Coronary artery (tissue), 2 donors: Measurements from ENCODE around the gene ASB11.

Source experiments
- DNase-seq: peaks from one replicate; pipeline ENCODE4 v3.0.0-alpha.2; 2017; ENCODE audit warnings: low spot score
- H3K27ac ChIP-seq, 2 donors: fragments of 200-600 bp; sonication (generic); one replicate each; pipeline ENCODE4 v1.5.1; 2016 to 2019
- H3K4me3 ChIP-seq: fragments of 200-600 bp; sonication (generic); 2 replicates; pipeline ENCODE4 v1.5.1; 2016; ENCODE audit warnings: mild to moderate bottlenecking, moderate library complexity
- TF ChIP-seq, protein P1 (sequence below): fragments of 200-600 bp; sonication (generic); IDR thresholded peaks from one replicate; pipeline ENCODE4 v1.5.1; 2019; ENCODE audit warnings: antibody characterized with exemption

ASB11 gene

DNA sequence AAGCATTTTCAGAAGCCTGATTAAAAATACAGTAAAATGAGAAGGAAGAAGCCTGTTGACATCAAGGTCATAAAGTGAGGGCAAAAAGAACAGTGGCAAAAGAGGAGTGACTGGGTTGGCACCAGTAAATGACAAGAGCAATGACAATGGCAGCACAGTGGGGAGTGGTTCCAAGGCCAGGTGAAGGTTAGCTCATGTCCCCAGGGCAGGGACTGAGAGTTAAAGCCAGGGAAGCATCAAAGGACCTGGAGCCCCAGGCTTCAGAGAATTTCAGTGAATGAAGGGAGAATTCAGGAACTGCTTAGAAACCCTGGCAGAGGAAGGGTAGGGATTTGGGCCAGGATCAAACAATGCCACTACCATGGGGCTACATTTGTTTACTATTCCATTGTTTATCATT lies 28.7 kb upstream of the ASB11 start:
- H3K4me3 ChIP-seq, result no peak overlapping the region
- TF ChIP-seq, protein P1, sequence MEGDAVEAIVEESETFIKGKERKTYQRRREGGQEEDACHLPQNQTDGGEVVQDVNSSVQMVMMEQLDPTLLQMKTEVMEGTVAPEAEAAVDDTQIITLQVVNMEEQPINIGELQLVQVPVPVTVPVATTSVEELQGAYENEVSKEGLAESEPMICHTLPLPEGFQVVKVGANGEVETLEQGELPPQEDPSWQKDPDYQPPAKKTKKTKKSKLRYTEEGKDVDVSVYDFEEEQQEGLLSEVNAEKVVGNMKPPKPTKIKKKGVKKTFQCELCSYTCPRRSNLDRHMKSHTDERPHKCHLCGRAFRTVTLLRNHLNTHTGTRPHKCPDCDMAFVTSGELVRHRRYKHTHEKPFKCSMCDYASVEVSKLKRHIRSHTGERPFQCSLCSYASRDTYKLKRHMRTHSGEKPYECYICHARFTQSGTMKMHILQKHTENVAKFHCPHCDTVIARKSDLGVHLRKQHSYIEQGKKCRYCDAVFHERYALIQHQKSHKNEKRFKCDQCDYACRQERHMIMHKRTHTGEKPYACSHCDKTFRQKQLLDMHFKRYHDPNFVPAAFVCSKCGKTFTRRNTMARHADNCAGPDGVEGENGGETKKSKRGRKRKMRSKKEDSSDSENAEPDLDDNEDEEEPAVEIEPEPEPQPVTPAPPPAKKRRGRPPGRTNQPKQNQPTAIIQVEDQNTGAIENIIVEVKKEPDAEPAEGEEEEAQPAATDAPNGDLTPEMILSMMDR, result no peak
- no peak overlapping the region for H3K27ac ChIP-seq
- no peak for DNase-seq

DNA sequence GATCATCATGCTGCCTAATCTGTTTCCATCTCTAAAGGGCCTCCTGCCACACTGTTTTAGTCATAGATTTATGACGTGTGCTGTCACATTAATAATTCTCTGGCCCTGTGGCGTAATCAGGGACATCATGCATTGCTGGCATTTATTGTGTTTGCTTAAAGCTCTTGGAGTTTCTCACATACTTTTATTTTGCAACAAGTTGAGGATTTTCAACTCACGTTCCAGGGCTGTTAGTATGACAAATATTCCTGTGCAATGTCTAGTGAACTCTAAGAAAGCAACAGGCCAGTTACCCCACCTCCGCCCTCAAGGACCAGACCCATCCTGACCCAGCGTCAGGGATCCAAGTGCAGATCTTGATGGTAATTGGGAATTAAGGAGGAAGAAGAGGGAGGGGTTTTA lies 27.6 kb upstream of the ASB11 start:
- no peak overlapping the region for H3K27ac ChIP-seq
- DNase-seq, result no peak
- no peak overlapping the region for H3K4me3 ChIP-seq
- TF ChIP-seq, protein P1, result no peak

DNA sequence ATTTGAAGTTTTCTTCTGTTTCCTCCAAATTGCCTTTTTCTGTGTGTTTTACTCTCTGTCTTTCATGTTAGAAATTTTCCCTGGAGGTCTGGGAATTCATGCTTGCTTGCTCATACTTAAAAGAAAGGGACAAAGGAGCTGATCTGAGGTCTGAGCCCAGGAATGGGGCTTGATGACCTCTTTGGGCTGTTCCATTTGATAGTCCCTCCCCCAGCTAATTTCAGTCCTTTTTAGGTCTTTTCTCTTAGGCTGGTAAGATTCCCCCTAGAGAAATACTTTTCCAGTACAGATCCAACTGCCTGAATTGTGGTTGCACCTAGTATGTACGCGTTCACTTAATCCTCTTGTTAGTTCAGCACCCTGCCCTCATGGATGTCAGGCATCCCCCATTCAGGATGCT lies 25.4 kb upstream of the ASB11 start:
- Histone ChIP-seq H3K4me3 (no peak overlapping the region), H3K27ac (no peak overlapping the region)
- DNase-seq, result no peak
- TF ChIP-seq, protein P1, result no peak

DNA sequence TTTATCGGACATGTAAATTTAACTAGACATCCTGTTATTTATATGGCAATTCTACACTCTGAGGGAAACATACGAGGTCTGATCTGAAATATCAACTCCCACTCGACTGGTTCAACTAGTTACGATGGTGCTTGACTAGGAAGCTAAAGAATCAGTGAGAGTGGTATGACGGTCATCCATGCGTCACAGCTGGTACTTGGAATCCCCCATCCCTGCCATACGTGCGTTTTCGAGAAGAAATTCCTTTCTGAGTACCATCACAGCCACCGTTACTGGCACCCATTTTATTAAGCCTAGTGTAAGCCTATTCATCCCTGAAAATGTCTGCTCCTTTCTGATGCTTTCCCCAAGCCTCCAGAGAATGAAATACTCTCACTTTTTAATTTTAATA lies 20.6 kb upstream of the ASB11 start:
- peak overlapping the region; percentile 75 for H3K4me3 ChIP-seq
- TF ChIP-seq, protein P1, result no peak
- peak overlapping the region; percentile 42 to 47 for H3K27ac ChIP-seq
- no peak for DNase-seq

DNA sequence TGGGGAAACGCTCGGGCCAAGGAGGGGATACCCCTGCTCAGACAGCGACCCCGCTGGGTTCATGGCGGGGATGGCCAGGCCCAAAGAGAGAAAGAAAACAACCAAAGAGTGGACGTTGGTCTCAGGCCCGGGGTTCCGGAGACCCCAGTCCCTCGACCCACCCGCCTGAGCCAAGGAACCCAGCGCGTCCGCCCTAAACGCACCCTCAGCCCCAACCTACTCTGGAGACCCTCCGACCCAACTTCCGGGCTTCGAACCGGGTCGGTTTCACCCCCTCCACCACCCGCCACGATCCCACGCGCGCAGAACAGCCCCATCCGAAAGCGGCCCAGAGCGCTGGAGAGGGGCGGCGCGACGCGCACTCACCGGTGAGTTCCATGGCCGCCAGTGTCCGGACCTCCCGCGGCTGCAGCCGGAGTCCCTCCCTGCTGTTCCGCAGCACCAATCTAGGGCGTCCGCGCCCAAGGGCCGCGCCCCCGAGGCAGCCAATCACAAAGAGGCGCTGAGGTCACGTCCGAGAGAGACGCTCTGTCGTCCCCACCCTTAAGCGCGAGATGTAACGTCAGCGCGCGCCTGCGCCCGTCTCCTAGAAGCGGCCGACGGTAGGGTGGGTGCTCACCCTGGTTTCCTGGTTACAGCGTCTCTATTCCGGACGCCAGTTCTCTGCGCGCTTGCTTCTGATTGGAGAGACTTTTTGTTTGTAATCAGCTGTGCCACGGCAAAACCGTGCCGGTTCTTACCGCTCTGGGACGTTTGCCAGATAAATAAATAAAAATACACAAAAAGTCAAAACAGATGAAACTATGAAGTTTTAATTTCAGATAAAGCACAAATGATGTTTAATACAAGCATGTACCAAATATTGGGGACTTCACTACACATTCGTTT lies 19.9 kb upstream of the ASB11 start, which contains the start of gene PIGA:
Gene PIGA (minus strand): TSS at position 389 of the 888 bp plus-strand sequence. CDS start 3,593 bp downstream, outside the sequence.
- peak within 1 kb of the TSS; percentile 75 for H3K4me3 ChIP-seq

DNA sequence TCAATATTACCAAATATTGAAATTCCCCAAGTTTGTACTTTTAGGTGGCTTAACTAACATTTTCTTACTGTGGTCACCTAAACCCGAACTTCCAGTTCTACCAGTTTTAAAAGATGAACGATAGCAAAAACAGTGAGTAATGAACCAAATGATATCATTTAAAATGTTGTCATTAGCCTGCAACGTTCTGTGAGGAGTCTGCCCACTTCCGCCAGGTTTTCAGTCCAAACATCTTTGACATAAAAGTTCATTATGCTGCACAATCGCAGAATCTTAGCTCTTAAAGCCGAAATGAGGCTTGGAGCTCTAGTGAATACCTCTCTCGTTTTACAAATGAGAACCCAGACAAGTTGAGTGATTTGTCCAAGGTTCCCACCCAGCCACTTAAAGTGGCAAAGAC lies 19.1 kb upstream of the ASB11 start:
- Histone ChIP-seq H3K4me3 (peak overlapping the region; percentile 75), H3K27ac (peak overlapping the region; percentile 64 to 83)
- TF ChIP-seq, protein P1, result no peak
- DNase-seq, result no peak

More for the DNA sequence above, 19.9 kb upstream of the ASB11 start, which contains the start of gene PIGA:
- H3K27ac ChIP-seq, result peak within 1 kb of the TSS; percentile 64 to 83
- TF ChIP-seq, protein P1, result no peak
- peak; percentile 97 for DNase-seq

DNA sequence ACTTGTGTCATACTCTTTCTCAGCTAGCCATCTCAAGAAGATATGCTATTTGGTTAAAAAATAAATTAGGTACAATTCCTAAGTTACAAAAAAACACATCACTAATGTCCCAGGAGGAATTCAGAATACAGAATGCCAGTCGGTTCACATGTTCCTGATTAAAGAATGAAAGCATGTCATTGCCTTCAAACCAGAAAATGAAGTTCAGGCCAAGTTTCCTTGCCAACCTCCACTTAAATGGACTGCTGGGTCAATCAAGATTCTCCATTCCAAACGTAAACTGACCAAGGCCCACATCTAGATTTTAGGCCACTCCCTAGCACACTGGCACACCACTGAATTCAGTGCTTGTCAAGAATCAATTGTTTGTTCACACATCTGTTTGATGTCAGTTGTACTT lies 13.4 kb upstream of the ASB11 start:
- no peak for DNase-seq
- no peak overlapping the region for H3K4me3 ChIP-seq
- TF ChIP-seq, protein P1, result no peak
- no peak overlapping the region for H3K27ac ChIP-seq
